ENCODE results near the gene RNF157. TPM values are rescaled to one million over a fixed set of nuclear protein-coding genes. Genes with fewer than 3 reads are reported as not detected.
A peak's percentile ranks its signal among the peaks of the same experiment; 100 is the strongest.

The RNF157 gene
- total and polyA plus RNA-seq, 2 experiments from 2014 or later = 11.0 to 15.0 TPM

DNA sequence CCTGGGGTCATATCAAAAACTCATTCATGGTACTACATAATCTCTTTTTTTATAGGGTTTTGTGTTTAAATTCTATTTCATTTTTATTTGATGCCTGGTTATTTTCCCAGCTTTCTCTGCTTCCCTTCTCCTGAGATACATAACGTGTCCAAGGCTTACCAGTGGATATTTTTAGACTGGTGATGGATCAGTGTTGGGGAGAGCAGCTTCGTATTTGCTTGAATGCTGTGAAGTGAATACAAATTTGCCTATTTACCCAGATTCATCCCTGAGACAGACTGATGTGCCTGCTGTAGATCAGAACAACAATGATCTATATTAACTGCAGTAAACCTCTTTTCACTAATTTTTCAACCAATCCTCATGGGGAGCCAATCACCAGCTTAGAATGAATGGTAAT is 56.0 kb downstream of the RNF157 start:
- no peak for DNase-seq (ENCODE audit: low read depth in 1 of 2, low spot score in 1 of 2)
- Histone ChIP-seq H3K4me1 (ENCODE audit: low read depth) (peaks cover 3% of the 10 kb centered on the region), H3K9me3 (ENCODE audit: low read depth) (no peaks in the 10 kb centered on the region), H3K27ac (no peak overlapping the region), H3K27me3 (no peaks in the 10 kb centered on the region), H3K4me3 (no peak overlapping the region), H3K36me3 (no peaks in the 10 kb centered on the region)
- TF ChIP-seq, protein P1, sequence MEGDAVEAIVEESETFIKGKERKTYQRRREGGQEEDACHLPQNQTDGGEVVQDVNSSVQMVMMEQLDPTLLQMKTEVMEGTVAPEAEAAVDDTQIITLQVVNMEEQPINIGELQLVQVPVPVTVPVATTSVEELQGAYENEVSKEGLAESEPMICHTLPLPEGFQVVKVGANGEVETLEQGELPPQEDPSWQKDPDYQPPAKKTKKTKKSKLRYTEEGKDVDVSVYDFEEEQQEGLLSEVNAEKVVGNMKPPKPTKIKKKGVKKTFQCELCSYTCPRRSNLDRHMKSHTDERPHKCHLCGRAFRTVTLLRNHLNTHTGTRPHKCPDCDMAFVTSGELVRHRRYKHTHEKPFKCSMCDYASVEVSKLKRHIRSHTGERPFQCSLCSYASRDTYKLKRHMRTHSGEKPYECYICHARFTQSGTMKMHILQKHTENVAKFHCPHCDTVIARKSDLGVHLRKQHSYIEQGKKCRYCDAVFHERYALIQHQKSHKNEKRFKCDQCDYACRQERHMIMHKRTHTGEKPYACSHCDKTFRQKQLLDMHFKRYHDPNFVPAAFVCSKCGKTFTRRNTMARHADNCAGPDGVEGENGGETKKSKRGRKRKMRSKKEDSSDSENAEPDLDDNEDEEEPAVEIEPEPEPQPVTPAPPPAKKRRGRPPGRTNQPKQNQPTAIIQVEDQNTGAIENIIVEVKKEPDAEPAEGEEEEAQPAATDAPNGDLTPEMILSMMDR (IDR thresholded peaks at IDR 0.05; ENCODE audit: low read depth, low read length) = no peak

DNA sequence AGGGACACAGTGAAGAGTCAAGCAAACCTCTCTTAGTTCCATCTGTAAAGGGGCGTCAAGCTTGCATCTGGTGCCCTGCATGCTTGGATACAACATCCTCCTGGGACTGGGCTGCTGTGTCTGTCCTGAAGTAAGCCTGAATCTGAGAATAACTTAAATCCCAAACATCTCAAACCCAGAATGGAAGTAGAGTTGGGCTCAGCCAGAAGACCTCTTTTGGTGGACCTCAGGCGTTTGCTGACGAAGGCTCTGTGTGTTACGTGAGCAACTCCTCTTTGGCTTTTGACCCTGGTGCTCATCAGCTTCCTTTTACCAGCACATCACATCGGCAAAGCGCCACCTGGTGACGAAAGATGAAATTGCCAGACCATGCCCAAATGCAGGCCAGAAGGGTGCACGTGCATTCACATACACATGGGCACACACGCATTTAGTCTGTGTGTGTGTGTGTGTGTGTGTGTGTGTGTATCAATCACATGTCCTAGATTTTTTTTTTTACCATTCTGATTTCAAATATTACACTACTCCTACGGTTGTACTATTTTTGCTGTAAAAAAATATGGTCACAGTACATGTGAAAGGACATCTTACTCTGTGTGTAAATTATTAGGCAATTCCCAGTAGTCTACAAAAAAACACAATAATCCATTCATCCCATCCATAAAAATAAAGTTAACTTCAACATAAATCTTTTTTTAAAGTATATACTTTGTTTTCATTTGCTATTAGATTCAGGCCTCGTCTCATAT is 58.1 kb downstream of the RNF157 start:
- peaks cover 3% of the 10 kb centered on the region for H3K4me1 ChIP-seq (ENCODE audit: low read depth)
- no peaks in the 10 kb centered on the region for H3K36me3 ChIP-seq
- H3K4me3 ChIP-seq = no peak overlapping the region
- H3K27ac ChIP-seq = no peak overlapping the region
- TF ChIP-seq, protein P1 (IDR thresholded peaks at IDR 0.05; ENCODE audit: low read depth, low read length) = peak; percentile 93
- no peaks in the 10 kb centered on the region for H3K9me3 ChIP-seq (ENCODE audit: low read depth)
- DNase-seq (ENCODE audit: low read depth in 1 of 2, low spot score in 1 of 2) = peak; percentile 83 to 93
- H3K27me3 ChIP-seq = no peaks in the 10 kb centered on the region

DNA sequence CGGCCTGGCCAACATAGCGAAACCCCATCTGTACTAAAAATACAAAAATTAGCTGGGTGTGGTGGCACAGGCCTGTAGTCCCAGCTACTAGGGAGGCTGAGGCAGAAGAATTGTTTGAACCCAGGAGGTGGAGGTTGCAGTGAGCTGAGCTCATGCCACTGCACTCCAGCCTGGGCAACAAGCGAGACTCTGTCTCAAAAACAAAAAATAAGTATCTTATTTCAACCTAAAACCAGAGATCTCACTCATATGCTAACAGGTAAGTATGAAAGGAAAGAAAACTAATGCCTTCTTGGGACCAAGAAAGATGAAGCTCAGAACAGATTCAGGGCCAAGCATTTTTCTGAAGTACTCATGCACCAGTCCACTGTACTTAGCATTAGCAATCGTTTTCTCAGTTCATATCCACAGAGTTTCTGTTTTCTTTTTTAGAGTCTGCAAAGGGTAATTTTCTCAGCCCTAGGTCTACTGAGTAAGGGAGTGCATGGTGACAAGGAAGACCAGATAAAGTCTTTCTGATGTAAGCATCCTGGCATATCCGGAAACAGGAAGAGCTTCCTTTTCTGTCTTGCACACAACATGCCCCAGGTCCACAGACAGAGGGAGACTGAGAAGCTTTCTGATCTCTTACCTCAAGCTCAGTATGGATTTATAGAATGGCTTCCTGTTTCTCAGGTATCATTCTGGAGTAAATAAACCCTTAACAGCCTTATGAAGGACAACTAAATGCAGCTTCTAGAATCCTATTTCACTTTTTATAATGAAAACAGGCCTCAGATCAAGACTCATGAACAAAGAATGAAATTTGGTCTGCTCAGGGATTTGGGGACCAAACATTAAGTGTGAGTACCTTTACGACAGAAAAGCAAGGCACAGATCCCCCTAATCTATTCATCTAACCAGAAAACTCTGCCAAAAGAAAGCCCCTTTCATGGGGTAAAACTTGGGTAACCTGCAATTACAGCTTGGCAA is 60.5 kb downstream of the RNF157 start:
- Histone ChIP-seq H3K27ac (no peak overlapping the region), H3K36me3 (no peaks in the 10 kb centered on the region), H3K9me3 (ENCODE audit: low read depth) (no peaks in the 10 kb centered on the region), H3K4me1 (ENCODE audit: low read depth) (peaks cover 3% of the 10 kb centered on the region), H3K4me3 (no peak overlapping the region), H3K27me3 (no peaks in the 10 kb centered on the region)
- TF ChIP-seq, protein P1 (IDR thresholded peaks at IDR 0.05; ENCODE audit: low read depth, low read length) = peak; percentile 13
- DNase-seq (ENCODE audit: low read depth in 1 of 2, low spot score in 1 of 2) = peak in 1 of 2 donors; percentile 51

DNA sequence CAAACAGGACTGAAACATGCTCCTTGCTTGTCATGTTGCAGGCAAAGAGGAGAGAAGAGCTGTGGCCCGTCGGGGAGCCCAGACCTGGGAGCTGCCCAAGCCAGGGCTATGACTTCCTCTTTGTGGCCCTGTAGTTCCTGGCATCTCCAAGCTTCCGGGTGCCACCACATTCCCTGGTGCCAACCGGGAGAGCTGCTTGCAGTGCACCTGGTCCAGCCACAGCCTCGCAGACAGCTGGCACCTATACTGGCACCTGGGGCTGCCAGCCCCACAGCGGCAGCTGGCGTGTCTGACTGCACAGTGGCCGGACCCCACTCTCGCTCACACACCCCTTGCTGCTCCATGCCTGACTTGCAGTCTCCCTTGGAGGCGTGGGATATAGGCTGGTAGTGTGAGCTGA is 62.2 kb downstream of the RNF157 start:
- H3K27me3 ChIP-seq = no peaks in the 10 kb centered on the region
- H3K36me3 ChIP-seq = no peaks in the 10 kb centered on the region
- no peak overlapping the region for H3K27ac ChIP-seq
- peaks cover 8% of the 10 kb centered on the region for H3K4me1 ChIP-seq (ENCODE audit: low read depth)
- TF ChIP-seq, protein P1 (IDR thresholded peaks at IDR 0.05; ENCODE audit: low read depth, low read length) = no peak
- H3K9me3 ChIP-seq (ENCODE audit: low read depth) = no peaks in the 10 kb centered on the region
- DNase-seq (ENCODE audit: low read depth in 1 of 2, low spot score in 1 of 2) = no peak
- no peak overlapping the region for H3K4me3 ChIP-seq

- H3K9me3 ChIP-seq (ENCODE audit: low read depth) = no peaks in the 10 kb centered on the region
- DNase-seq (ENCODE audit: low read depth in 1 of 2, low spot score in 1 of 2) = no peak
- H3K36me3 ChIP-seq = no peaks in the 10 kb centered on the region
- no peak overlapping the region for H3K27ac ChIP-seq
- H3K4me1 ChIP-seq (ENCODE audit: low read depth) = peaks cover 8% of the 10 kb centered on the region
- no peak overlapping the region for H3K4me3 ChIP-seq
- H3K27me3 ChIP-seq = no peaks in the 10 kb centered on the region
- TF ChIP-seq, protein P1 (IDR thresholded peaks at IDR 0.05; ENCODE audit: low read depth, low read length) = no peak
Measured at GRCh38 chr17:76176701-76177574, 63.4 kb downstream of the RNF157 start.
